ENCODE data around the gene VIM. TPM values are rescaled to one million over a fixed set of nuclear protein-coding genes. Genes with fewer than 3 reads are reported as not detected.

Gene VIM
- total and polyA plus RNA-seq, 10 of the 15 experiments (the other 5 are each of a cell fraction or from before 2014, with no cell fraction given): 44.2 to 287 (median 188) TPM

GRCh38 chr10:17282311-17282710 is 54.3 kb downstream of the VIM start:
- 0% methylated on average over 3 of the region's 3 CpGs for WGBS (ENCODE audit: insufficient coverage, insufficient replicate concordance, low lambda C conversion rate, missing lambda C conversion rate)

More at GRCh38 chr10:17282311-17282710, 54.3 kb downstream of the VIM start:
- ChIA-PET RAD21 (ENCODE audit: unreplicated experiment) (no interaction called here), POLR2A (no interaction called here), SMC1A (ENCODE audit: uncharacterized antibody, unreplicated experiment) (no interaction called here), CTCF (no interaction called here)
- H3K4me2 ChIP-seq (ENCODE audit: control insufficient read depth, insufficient read depth): no peak overlapping the region
- H3K9me3 ChIP-seq (replicated peaks; ENCODE audit: control insufficient read depth, insufficient read depth, low read length): no peaks in the 10 kb centered on the region; the same call in 2 of the 3 replicates
- DNase-seq (ENCODE audit: low read depth, low spot score) (no peak), FAIRE-seq (no peak), ATAC-seq (no peak)
- BruUV-seq (replicated peaks): no TSS peak
- no peak overlapping the region for H2AFZ ChIP-seq (ENCODE audit: control insufficient read depth, low read depth, low read length)
- H3K27me3 ChIP-seq (replicated peaks in 1 of 2; ENCODE audit: control insufficient read depth in 2 of 2, insufficient read depth in 2 of 2, low read length in 1 of 2): no peaks in the 10 kb centered on the region
- no peaks in the 10 kb centered on the region for H3K79me2 ChIP-seq (ENCODE audit: control insufficient read depth, insufficient read depth, low read length)
- H3K4me1 ChIP-seq (ENCODE audit: control insufficient read depth, insufficient read depth, low read length): no peaks in the 10 kb centered on the region
- in situ Hi-C loops (cut with MboI): no loop called here
- intact Hi-C loops (cut with micrococcal nuclease; ENCODE audit: unreplicated experiment): no loop called here
- no peaks in the 10 kb centered on the region for H4K20me1 ChIP-seq (ENCODE audit: control insufficient read depth, insufficient read depth)
- no peak for TF ChIP-seq EP300 (IDR thresholded peaks at IDR 0.05; ENCODE audit: borderline replicate concordance in 1 of 2, control insufficient read depth in 1 of 2, low read depth in 2 of 2, low read length in 2 of 2)
- no peak for TF ChIP-seq SIN3A (IDR thresholded peaks at IDR 0.05; ENCODE audit: low read depth, low read length)
- no peak for TF ChIP-seq NR2F1 (conservative IDR thresholded peaks at IDR 0.05)
- no peak for TF ChIP-seq DPF2 (IDR thresholded peaks at IDR 0.05)
- TF ChIP-seq NKRF (conservative IDR thresholded peaks at IDR 0.05): no peak
- TF ChIP-seq CUX1 (IDR thresholded peaks at IDR 0.05; ENCODE audit: insufficient replicate concordance, low read depth, low read length): no peak
- TF ChIP-seq ZNF274 (IDR thresholded peaks at IDR 0.05; ENCODE audit: insufficient read depth, insufficient read length): no peak
- no peak for TF ChIP-seq ZNF384 (IDR thresholded peaks at IDR 0.05; ENCODE audit: borderline replicate concordance, low read depth, low read length)
- TF ChIP-seq NFXL1 (IDR thresholded peaks at IDR 0.05; ENCODE audit: borderline replicate concordance): no peak
- TF ChIP-seq LARP7 (IDR thresholded peaks at IDR 0.05): no peak
- no peak for TF ChIP-seq ESRRA (IDR thresholded peaks at IDR 0.05; ENCODE audit: low read length)
- no peak for TF ChIP-seq MEF2B (IDR thresholded peaks at IDR 0.05; ENCODE audit: partially characterized antibody, poor library complexity, severe bottlenecking)
- TF ChIP-seq IRF4 (IDR thresholded peaks at IDR 0.05; ENCODE audit: low read depth, low read length): no peak
- TF ChIP-seq POLR2AphosphoS5 (IDR thresholded peaks at IDR 0.05; ENCODE audit: low read length): no peak
- TF ChIP-seq E2F8 (IDR thresholded peaks at IDR 0.05; ENCODE audit: low read depth, partially characterized antibody): no peak
- no peak for TF ChIP-seq JUND (IDR thresholded peaks at IDR 0.05; ENCODE audit: low read depth, low read length)
- no peaks in the 10 kb centered on the region for H3K36me3 ChIP-seq (ENCODE audit: control insufficient read depth in 2 of 2, insufficient read depth in 2 of 2, low read length in 1 of 2)
- no peak overlapping the region for H3K9ac ChIP-seq (ENCODE audit: control insufficient read depth, insufficient read depth, low read length)
- no peak overlapping the region for H3K27ac ChIP-seq (ENCODE audit: control insufficient read depth, insufficient read depth)
- no peak overlapping the region for H3K4me3 ChIP-seq
